Measurements from ENCODE around the gene WWOX. TPM values are rescaled to one million over a fixed set of nuclear protein-coding genes. Genes with fewer than 3 reads are reported as not detected.

The WWOX gene
- polyA plus RNA-seq, 1 donor (not counting 4 experiments of a cell fraction or from before 2014, with no cell fraction given): 5.1 TPM

DNA sequence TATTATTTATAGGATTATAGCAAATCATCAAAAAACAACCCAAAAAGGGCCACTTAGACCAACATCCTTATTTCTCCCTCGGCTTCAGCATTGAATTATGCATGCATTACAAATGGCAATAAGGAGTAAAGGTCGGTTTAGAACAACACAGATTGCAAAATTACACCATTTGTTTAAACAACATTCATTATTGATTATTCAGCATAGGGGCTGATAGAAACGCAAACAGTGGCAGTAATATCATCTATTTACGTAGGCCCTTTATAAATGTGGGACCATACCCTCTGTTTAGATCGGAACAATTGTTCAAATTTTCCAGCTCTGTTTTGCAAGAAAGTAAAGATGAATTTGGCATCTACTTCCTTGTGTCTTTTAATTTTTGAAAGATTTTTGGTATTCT lies 153.3 kb downstream of the WWOX start:
- H4K20me1 ChIP-seq (ENCODE audit: control insufficient read depth, extremely low read depth, insufficient read depth, low read length): no peaks in the 10 kb centered on the region
- no peaks in the 10 kb centered on the region for H3K9me1 ChIP-seq (ENCODE audit: control insufficient read depth, extremely low read depth, insufficient read depth, low read length)
- H3K27ac ChIP-seq (ENCODE audit: control insufficient read depth, insufficient read depth, low read length): no peak overlapping the region
- no peaks in the 10 kb centered on the region for H3K27me3 ChIP-seq (ENCODE audit: control insufficient read depth, extremely low read depth, insufficient read depth, low read length)
- no peaks in the 10 kb centered on the region for H3K9me3 ChIP-seq (ENCODE audit: control insufficient read depth, low read depth, low read length)
- no peak for FAIRE-seq
- no peak overlapping the region for H2AFZ ChIP-seq (ENCODE audit: control insufficient read depth, low read length)
- DNase-seq (ENCODE audit: low read depth, low spot score): no peak
- H3K4me2 ChIP-seq (ENCODE audit: control insufficient read depth, extremely low read depth, insufficient read depth, low read depth, low read length): no peak overlapping the region
- H3K4me3 ChIP-seq (ENCODE audit: control insufficient read depth in 2 of 3, extremely low read depth in 1 of 3, insufficient read depth in 2 of 3, low read depth in 1 of 3, low read length in 3 of 3): no peak overlapping the region
- no peak for TF ChIP-seq EZH2 (IDR thresholded peaks at IDR 0.05; ENCODE audit: low read length)
- TF ChIP-seq, protein P1, sequence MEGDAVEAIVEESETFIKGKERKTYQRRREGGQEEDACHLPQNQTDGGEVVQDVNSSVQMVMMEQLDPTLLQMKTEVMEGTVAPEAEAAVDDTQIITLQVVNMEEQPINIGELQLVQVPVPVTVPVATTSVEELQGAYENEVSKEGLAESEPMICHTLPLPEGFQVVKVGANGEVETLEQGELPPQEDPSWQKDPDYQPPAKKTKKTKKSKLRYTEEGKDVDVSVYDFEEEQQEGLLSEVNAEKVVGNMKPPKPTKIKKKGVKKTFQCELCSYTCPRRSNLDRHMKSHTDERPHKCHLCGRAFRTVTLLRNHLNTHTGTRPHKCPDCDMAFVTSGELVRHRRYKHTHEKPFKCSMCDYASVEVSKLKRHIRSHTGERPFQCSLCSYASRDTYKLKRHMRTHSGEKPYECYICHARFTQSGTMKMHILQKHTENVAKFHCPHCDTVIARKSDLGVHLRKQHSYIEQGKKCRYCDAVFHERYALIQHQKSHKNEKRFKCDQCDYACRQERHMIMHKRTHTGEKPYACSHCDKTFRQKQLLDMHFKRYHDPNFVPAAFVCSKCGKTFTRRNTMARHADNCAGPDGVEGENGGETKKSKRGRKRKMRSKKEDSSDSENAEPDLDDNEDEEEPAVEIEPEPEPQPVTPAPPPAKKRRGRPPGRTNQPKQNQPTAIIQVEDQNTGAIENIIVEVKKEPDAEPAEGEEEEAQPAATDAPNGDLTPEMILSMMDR (optimal IDR thresholded peaks at IDR 0.05 in 1 of 3, IDR thresholded peaks at IDR 0.05 in 1 of 3, conservative IDR thresholded peaks at IDR 0.05 in 1 of 3; ENCODE audit: extremely low read depth in 1 of 3, insufficient read depth in 2 of 3, low read length in 3 of 3): no peak
- no peaks in the 10 kb centered on the region for H3K79me2 ChIP-seq (ENCODE audit: control insufficient read depth, insufficient read depth, low read length)
- H3K9ac ChIP-seq (ENCODE audit: control insufficient read depth, extremely low read depth, insufficient read depth, low read length): no peak overlapping the region
- no peaks in the 10 kb centered on the region for H3K36me3 ChIP-seq (ENCODE audit: control insufficient read depth in 2 of 2, extremely low read depth in 1 of 2, insufficient read depth in 2 of 2, low read length in 2 of 2)
- no peaks in the 10 kb centered on the region for H3K4me1 ChIP-seq (ENCODE audit: control insufficient read depth, extremely low read depth, insufficient read depth, low read length)
- dilution Hi-C loops (cut with MboI; ENCODE audit: extremely low pct_ligation_motif_present, low sequenced_read_pairs): no loop called here

DNA sequence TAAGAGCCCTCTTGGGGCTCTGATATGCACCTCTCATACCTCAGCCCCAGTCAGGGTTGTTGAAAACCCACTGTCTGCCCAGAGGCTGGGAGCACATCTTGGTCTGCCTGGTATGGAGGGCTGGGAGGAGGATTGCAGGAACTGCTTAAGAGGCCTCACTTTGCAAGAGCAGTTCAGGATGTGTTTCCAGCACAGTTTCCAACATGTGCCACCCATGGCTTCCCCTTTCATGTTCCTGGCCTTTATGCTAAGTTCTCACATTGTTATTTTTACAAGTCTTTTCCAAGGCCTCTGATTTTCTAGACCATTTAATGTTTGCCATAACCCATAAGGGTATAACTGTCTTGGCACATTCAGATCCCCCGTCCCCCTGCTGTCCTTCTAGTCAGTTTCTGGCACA lies 155.4 kb downstream of the WWOX start:
- no peak overlapping the region for H3K27ac ChIP-seq (ENCODE audit: control insufficient read depth, insufficient read depth, low read length)
- H4K20me1 ChIP-seq (ENCODE audit: control insufficient read depth, extremely low read depth, insufficient read depth, low read length): no peaks in the 10 kb centered on the region
- no peak for DNase-seq (ENCODE audit: low read depth, low spot score)
- TF ChIP-seq EZH2 (IDR thresholded peaks at IDR 0.05; ENCODE audit: low read length): no peak
- TF ChIP-seq, protein P1 (optimal IDR thresholded peaks at IDR 0.05 in 1 of 3, IDR thresholded peaks at IDR 0.05 in 1 of 3, conservative IDR thresholded peaks at IDR 0.05 in 1 of 3; ENCODE audit: extremely low read depth in 1 of 3, insufficient read depth in 2 of 3, low read length in 3 of 3): no peak
- H3K4me1 ChIP-seq (ENCODE audit: control insufficient read depth, extremely low read depth, insufficient read depth, low read length): no peaks in the 10 kb centered on the region
- H3K36me3 ChIP-seq (ENCODE audit: control insufficient read depth in 2 of 2, extremely low read depth in 1 of 2, insufficient read depth in 2 of 2, low read length in 2 of 2): no peaks in the 10 kb centered on the region
- H2AFZ ChIP-seq (ENCODE audit: control insufficient read depth, low read length): no peak overlapping the region
- no peak overlapping the region for H3K4me2 ChIP-seq (ENCODE audit: control insufficient read depth, extremely low read depth, insufficient read depth, low read depth, low read length)
- H3K79me2 ChIP-seq (ENCODE audit: control insufficient read depth, insufficient read depth, low read length): no peaks in the 10 kb centered on the region
- dilution Hi-C loops (cut with MboI; ENCODE audit: extremely low pct_ligation_motif_present, low sequenced_read_pairs): no loop called here
- H3K9ac ChIP-seq (ENCODE audit: control insufficient read depth, extremely low read depth, insufficient read depth, low read length): no peak overlapping the region
- H3K9me1 ChIP-seq (ENCODE audit: control insufficient read depth, extremely low read depth, insufficient read depth, low read length): no peaks in the 10 kb centered on the region
- H3K9me3 ChIP-seq (ENCODE audit: control insufficient read depth, low read depth, low read length): no peaks in the 10 kb centered on the region
- H3K4me3 ChIP-seq (ENCODE audit: control insufficient read depth in 2 of 3, extremely low read depth in 1 of 3, insufficient read depth in 2 of 3, low read depth in 1 of 3, low read length in 3 of 3): no peak overlapping the region
- no peaks in the 10 kb centered on the region for H3K27me3 ChIP-seq (ENCODE audit: control insufficient read depth, extremely low read depth, insufficient read depth, low read length)
- FAIRE-seq: no peak

Data from keratinocyte (primary cell).